ENCODE measurements around the gene BLACAT1. TPM values are rescaled to one million over a fixed set of nuclear protein-coding genes. Genes with fewer than 3 reads are reported as not detected.
"Not testable (repeated sequence)": the region's sequence is repeated elsewhere in the genome, so short reads cannot be mapped to it uniquely, and the experiment has no call there.

The BLACAT1 gene
- total RNA-seq, 1 donor from 2014 or later: 3.9 TPM

- TF ChIP-seq CTCF (conservative IDR thresholded peaks at IDR 0.05; ENCODE audit: low read depth, low read length): peak; percentile 96
Measured at GRCh38 chr1:205484985-205485967, 29.4 kb upstream of the BLACAT1 start.

GRCh38 chr1:205483372-205483771 is 27.5 kb upstream of the BLACAT1 start:
- no peak for DNase-seq (ENCODE audit: low read depth)
- TF ChIP-seq CTCF (conservative IDR thresholded peaks at IDR 0.05; ENCODE audit: low read depth, low read length): no peak
- no peak overlapping the region for H3K4me3 ChIP-seq (ENCODE audit: low read depth, low read length)

More at GRCh38 chr1:205484985-205485967, 29.4 kb upstream of the BLACAT1 start:
- no peak overlapping the region for H3K4me3 ChIP-seq (ENCODE audit: low read depth, low read length)
- DNase-seq (ENCODE audit: low read depth): no peak

GRCh38 chr1:205482587-205482986 is 26.7 kb upstream of the BLACAT1 start:
- H3K4me3 ChIP-seq (ENCODE audit: low read depth, low read length); DNase-seq (ENCODE audit: low read depth): not testable (repeated sequence)

GRCh38 chr1:205481629-205482151 is 25.8 kb upstream of the BLACAT1 start:
- no peak overlapping the region for H3K4me3 ChIP-seq (ENCODE audit: low read depth, low read length)
- TF ChIP-seq CTCF (conservative IDR thresholded peaks at IDR 0.05; ENCODE audit: low read depth, low read length): no peak
- no peak for DNase-seq (ENCODE audit: low read depth)

GRCh38 chr1:205481218-205481617 is 25.4 kb upstream of the BLACAT1 start:
- H3K4me3 ChIP-seq (ENCODE audit: low read depth, low read length): no peak overlapping the region
- no peak for DNase-seq (ENCODE audit: low read depth)
- no peak for TF ChIP-seq CTCF (conservative IDR thresholded peaks at IDR 0.05; ENCODE audit: low read depth, low read length)

- H3K4me3 ChIP-seq (ENCODE audit: low read depth, low read length): no peak overlapping the region
- DNase-seq (ENCODE audit: low read depth): no peak
Measured at GRCh38 chr1:205480349-205480985, 24.6 kb upstream of the BLACAT1 start.

GRCh38 chr1:205478985-205479384 is 23.1 kb upstream of the BLACAT1 start:
- DNase-seq (ENCODE audit: low read depth); H3K4me3 ChIP-seq (ENCODE audit: low read depth, low read length): not testable (repeated sequence)

More at GRCh38 chr1:205480349-205480985, 24.6 kb upstream of the BLACAT1 start:
- TF ChIP-seq CTCF (conservative IDR thresholded peaks at IDR 0.05; ENCODE audit: low read depth, low read length): no peak

All from epithelial cell of proximal tubule (primary cell).